NCI-H187 (cell line): ENCODE data around the gene MESD.

Experiments used
- DNase-seq, 2 experiments: peaks; one replicate each; lab custom pipeline; 2025; lab: John Stamatoyannopoulos, UW

MESD gene

DNA sequence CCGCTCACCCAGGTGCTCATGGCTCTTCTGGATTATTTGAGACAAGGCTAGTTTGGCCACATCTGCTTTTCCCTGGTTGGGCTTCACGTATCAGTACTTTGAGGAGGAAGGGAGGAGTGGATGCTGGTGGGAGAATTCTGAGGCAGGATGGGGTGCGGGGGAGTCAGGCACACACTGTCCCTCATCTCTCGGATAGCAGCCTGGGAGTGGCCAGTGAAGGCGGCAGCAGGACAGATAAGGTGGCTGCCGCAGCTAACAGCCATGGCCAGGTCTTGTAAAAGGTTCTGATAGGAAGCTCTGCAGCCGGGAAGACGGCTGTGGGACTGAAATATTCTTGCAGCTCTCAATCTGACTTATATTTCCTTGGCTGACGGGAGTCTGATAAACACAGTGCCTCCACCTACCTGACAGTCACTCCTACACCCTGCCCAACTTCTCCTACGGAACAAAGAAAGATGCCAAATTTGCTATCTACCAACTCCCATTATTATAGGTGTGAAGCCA, 87.3 kb downstream of the MESD start:
- no peak for DNase-seq

DNA sequence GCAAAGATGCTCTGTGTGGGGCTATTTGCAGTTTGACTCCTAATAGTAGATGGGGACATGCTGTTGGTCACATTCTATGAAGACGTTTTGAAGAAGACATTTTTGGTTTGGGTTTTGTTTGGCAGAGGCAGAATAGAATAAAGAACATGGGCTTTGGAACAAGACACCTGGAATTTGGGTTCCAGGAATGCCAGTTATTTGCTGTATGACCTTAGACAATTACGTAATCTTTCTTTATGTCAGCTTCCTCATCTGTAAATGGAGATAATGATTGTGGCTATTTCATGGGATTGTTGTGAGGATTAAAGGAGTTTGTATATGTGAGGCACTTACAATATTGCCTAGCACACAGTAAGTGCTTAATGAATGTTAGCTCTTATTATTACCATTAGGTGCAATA, 91.6 kb downstream of the MESD start:
- no peak for DNase-seq
